ENCODE results near the gene SFTA2. TPM values are rescaled to one million over a fixed set of nuclear protein-coding genes. Genes with fewer than 3 reads are reported as not detected.

Gene SFTA2
- total RNA-seq, 4 donors from 2014 or later, result not detected

DNA sequence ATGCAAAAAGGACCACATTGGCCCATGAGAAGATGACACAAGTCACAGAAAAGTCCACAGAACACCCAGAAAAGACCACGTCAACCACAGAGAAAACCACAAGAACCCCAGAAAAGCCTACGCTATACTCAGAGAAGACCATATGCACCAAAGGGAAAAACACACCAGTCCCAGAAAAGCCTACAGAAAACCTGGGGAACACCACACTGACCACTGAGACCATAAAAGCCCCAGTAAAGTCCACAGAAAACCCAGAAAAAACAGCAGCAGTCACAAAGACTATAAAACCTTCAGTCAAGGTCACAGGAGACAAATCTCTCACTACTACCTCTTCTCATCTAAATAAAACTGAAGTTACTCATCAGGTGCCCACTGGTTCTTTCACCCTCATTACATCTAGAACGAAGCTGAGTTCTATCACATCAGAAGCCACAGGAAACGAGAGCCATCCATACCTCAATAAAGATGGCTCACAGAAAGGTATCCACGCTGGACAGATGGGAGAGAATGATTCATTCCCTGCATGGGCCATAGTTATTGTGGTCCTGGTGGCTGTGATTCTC, 20.0 kb upstream of the SFTA2 start:
- no peak for TF ChIP-seq EP300 (IDR thresholded peaks at IDR 0.05)
- no peak for TF ChIP-seq POLR2A (IDR thresholded peaks at IDR 0.05)
- TF ChIP-seq POLR2AphosphoS5 (IDR thresholded peaks at IDR 0.05), result no peak
- TF ChIP-seq, protein P1, sequence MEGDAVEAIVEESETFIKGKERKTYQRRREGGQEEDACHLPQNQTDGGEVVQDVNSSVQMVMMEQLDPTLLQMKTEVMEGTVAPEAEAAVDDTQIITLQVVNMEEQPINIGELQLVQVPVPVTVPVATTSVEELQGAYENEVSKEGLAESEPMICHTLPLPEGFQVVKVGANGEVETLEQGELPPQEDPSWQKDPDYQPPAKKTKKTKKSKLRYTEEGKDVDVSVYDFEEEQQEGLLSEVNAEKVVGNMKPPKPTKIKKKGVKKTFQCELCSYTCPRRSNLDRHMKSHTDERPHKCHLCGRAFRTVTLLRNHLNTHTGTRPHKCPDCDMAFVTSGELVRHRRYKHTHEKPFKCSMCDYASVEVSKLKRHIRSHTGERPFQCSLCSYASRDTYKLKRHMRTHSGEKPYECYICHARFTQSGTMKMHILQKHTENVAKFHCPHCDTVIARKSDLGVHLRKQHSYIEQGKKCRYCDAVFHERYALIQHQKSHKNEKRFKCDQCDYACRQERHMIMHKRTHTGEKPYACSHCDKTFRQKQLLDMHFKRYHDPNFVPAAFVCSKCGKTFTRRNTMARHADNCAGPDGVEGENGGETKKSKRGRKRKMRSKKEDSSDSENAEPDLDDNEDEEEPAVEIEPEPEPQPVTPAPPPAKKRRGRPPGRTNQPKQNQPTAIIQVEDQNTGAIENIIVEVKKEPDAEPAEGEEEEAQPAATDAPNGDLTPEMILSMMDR (IDR thresholded peaks at IDR 0.05), result no peak
- peaks cover 7% of the 10 kb centered on the region for H3K27me3 ChIP-seq
- DNase-seq (ENCODE audit: low spot score in 2 of 2), result no peak

DNA sequence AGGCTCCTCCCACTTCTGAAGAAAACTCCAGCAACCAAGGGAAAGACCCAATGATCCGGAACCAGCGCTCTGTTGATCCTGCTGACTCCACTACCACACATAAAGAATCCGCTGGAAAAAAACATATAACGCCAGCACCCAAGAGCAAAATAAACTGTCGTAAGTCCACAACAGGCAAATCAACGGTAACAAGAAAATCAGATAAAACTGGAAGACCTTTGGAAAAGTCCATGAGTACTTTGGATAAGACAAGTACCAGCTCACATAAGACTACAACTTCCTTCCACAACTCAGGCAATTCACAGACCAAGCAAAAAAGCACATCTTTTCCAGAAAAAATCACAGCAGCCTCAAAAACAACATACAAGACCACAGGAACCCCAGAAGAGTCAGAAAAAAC, 16.8 kb upstream of the SFTA2 start:
- Histone ChIP-seq H3K27me3 (peaks cover 7% of the 10 kb centered on the region), H3K9me3 (no peaks in the 10 kb centered on the region), H3K27ac (no peak overlapping the region), H3K36me3 (no peaks in the 10 kb centered on the region), H3K4me1 (no peaks in the 10 kb centered on the region), H3K4me3 (no peak overlapping the region)
- no peak for DNase-seq (ENCODE audit: low spot score in 2 of 2)
- no peak for TF ChIP-seq POLR2A (IDR thresholded peaks at IDR 0.05)
- TF ChIP-seq, protein P1 (IDR thresholded peaks at IDR 0.05), result no peak
- TF ChIP-seq POLR2AphosphoS5 (IDR thresholded peaks at IDR 0.05), result no peak
- TF ChIP-seq EP300 (IDR thresholded peaks at IDR 0.05), result no peak
- WGBS, result 95% methylated on average over 6 of the region's 6 CpGs

More for the DNA sequence above, 20.0 kb upstream of the SFTA2 start:
- H3K27ac ChIP-seq, result no peak overlapping the region
- peaks cover 19% of the 10 kb centered on the region for H3K4me1 ChIP-seq
- H3K4me3 ChIP-seq, result no peak overlapping the region
- WGBS, result 73% methylated on average over 5 of the region's 5 CpGs
- H3K36me3 ChIP-seq, result no peaks in the 10 kb centered on the region
- H3K9me3 ChIP-seq, result no peaks in the 10 kb centered on the region

DNA sequence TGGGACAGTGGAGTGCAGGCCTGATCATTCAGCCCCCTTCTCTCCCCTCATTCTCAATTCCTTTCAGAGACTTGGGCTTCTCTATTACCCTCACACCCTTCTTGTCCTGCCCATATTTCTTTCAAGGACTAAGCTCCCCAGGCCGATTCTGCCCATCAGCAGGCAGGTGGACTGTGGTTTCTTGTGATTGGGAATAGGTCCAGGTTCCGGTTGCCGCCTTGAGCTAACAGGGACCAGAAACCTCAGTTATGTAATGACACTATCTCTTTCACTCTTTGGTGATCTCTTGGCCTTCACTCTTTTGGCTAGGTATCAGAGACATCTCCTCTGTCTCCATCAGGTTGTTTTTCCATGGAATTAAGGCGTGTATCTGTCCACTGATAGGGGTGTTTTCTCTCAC, 15.3 kb upstream of the SFTA2 start:
- WGBS, result 88% methylated on average over 4 of the region's 4 CpGs
- H3K27ac ChIP-seq, result no peak overlapping the region

DNA sequence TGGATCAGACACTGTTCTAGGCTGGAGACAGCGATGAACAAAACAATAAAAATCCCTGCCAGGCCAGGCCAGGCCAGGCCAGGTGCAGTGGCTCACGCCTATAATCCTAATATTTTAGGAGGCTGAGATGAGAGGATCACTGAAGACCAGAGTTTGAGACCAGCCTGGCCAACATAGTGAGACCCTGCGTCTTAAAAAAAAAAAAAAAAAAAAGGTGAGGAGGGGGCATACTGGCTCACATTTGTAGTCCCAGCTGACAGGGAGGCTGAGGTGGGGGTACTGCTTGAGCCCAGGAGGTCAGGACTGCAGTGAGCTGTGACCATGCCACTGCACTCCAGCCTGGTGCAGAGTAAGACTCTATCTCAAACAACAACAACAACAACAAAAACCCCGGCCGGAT, 13.3 kb upstream of the SFTA2 start:
- TF ChIP-seq, protein P1 (IDR thresholded peaks at IDR 0.05), result no peak
- TF ChIP-seq POLR2A (IDR thresholded peaks at IDR 0.05) (no peak), EP300 (IDR thresholded peaks at IDR 0.05) (no peak), POLR2AphosphoS5 (IDR thresholded peaks at IDR 0.05) (no peak)
- Histone ChIP-seq H3K9me3 (no peaks in the 10 kb centered on the region), H3K4me3 (no peak overlapping the region), H3K27me3 (no peaks in the 10 kb centered on the region), H3K4me1 (peaks cover 7% of the 10 kb centered on the region), H3K36me3 (no peaks in the 10 kb centered on the region), H3K27ac (no peak overlapping the region)
- DNase-seq (ENCODE audit: low spot score in 2 of 2), result no peak
- 93% methylated on average over 5 of the region's 5 CpGs for WGBS

More for the DNA sequence above, 15.3 kb upstream of the SFTA2 start:
- Histone ChIP-seq H3K4me3 (no peak overlapping the region), H3K36me3 (no peaks in the 10 kb centered on the region), H3K4me1 (peaks cover 7% of the 10 kb centered on the region), H3K27me3 (peaks cover 7% of the 10 kb centered on the region), H3K9me3 (no peaks in the 10 kb centered on the region)
- DNase-seq (ENCODE audit: low spot score in 2 of 2), result no peak
- TF ChIP-seq POLR2AphosphoS5 (IDR thresholded peaks at IDR 0.05), result no peak
- no peak for TF ChIP-seq EP300 (IDR thresholded peaks at IDR 0.05)
- TF ChIP-seq, protein P1 (IDR thresholded peaks at IDR 0.05), result no peak
- TF ChIP-seq POLR2A (IDR thresholded peaks at IDR 0.05), result no peak

DNA sequence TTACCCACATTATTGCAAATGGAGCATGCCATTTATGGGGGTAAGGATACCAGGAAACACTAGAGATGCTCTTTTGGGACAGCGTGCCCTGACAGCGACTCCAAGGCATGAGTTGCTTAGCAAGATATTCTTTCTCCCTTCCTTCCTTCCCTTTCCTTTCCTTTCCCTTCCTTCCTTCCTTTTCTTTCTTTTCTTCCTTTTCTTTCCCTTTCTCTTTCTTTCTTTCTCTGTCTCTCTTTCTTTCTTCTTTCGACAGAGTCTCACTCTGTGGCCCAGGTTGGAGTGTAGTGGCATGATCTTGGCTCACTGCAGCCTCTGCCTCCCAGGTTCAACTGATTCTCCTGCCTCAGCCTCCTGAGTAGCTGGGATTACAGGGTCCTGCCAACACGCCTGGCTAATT, 12.1 kb upstream of the SFTA2 start:
- Histone ChIP-seq H3K27me3 (no peaks in the 10 kb centered on the region), H3K36me3 (no peaks in the 10 kb centered on the region), H3K4me1 (peaks cover 7% of the 10 kb centered on the region), H3K4me3 (no peak overlapping the region), H3K9me3 (no peaks in the 10 kb centered on the region), H3K27ac (no peak overlapping the region)
- DNase-seq (ENCODE audit: low spot score in 2 of 2), result no peak
- no peak for TF ChIP-seq POLR2AphosphoS5 (IDR thresholded peaks at IDR 0.05)
- TF ChIP-seq, protein P1 (IDR thresholded peaks at IDR 0.05), result no peak
- 95% methylated on average over 4 of the region's 4 CpGs for WGBS
